HFFc6 (cell line): ENCODE results near the gene LRRC3. TPM values are rescaled to one million over a fixed set of nuclear protein-coding genes. Genes with fewer than 3 reads are reported as not detected.

ENCODE experiments used
- DNase-seq: peaks from one replicate; pipeline ENCODE4 v3.0.0-alpha.2; 2018
- H3K27ac Mint-ChIP-seq: 2 replicates; pipeline ENCODE4 v1.8.0; 2020; ENCODE audit warnings: mild to moderate bottlenecking, mixed read lengths
- H3K27me3 Mint-ChIP-seq: 2 replicates; pipeline ENCODE4 v1.8.0; 2021; ENCODE audit warnings: mild to moderate bottlenecking, moderate library complexity, mixed read lengths; ENCODE audit not compliant: insufficient read depth
- H3K36me3 Mint-ChIP-seq: 2 replicates; pipeline ENCODE4 v1.8.0; 2021; ENCODE audit warnings: low read depth, mixed read lengths
- H3K4me1 Mint-ChIP-seq: 2 replicates; pipeline ENCODE4 v1.8.0; 2020; ENCODE audit warnings: low read depth, mixed read lengths
- H3K4me3 Mint-ChIP-seq: 2 replicates; pipeline ENCODE4 v1.8.0; 2020; ENCODE audit warnings: mild to moderate bottlenecking, moderate library complexity, mixed read lengths
- H3K9me3 Mint-ChIP-seq: 2 replicates; pipeline ENCODE4 v1.8.0; 2020; ENCODE audit warnings: mild to moderate bottlenecking, mixed read lengths
- total RNA-seq, 6 experiments: library from RNA; stranded (reverse); fragmentation: NEBNext Ultra II Directional; extraction: Animal tissue kit (Norgen Biotek cat#: 25700); gene quantifications; 2 replicates in 1 of 6; 3 replicates in 5 of 6; pipeline ENCODE4 v1.2.3, GENCODE V29; 2021
- TF ChIP-seq, protein P1 (sequence below): fragments of 200-600 bp; sonication (generic); IDR thresholded peaks from 2 replicates; pipeline ENCODE4 v1.5.0; 2021; ENCODE audit warnings: antibody characterized with exemption, mild to moderate bottlenecking

LRRC3 gene
- total RNA-seq, 6 experiments from 2014 or later, result not detected

DNA sequence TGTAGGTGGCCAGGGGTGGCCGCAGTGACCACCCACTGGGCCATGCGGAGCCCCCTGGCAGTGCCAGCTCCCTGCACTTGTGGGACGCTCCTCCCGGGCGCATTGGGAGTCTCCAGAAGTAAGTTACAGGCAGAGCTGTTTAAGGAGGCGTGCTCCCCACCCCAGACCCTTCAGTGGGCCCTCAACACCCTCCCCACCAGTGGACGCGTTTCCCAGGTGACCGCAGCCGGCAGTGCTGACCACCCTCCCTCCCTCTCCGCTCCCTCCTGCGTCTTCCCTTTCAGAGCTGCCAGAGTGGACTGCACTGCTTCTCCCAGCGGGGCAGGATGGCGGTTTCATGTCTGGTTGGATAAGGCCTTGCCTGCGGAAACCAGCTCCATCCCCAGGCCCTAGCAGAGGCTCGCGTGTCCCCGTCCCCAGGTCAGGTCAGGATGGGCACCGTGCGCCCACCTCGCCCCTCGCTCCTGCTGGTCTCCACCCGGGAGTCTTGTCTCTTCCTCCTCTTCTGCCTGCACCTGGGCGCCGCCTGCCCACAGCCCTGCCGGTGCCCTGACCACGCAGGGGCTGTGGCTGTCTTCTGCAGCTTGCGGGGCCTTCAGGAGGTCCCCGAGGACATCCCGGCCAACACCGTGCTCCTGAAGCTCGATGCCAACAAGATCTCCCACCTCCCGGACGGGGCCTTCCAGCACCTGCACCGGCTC is 1.1 kb downstream of the LRRC3 start:
- TF ChIP-seq, protein P1, sequence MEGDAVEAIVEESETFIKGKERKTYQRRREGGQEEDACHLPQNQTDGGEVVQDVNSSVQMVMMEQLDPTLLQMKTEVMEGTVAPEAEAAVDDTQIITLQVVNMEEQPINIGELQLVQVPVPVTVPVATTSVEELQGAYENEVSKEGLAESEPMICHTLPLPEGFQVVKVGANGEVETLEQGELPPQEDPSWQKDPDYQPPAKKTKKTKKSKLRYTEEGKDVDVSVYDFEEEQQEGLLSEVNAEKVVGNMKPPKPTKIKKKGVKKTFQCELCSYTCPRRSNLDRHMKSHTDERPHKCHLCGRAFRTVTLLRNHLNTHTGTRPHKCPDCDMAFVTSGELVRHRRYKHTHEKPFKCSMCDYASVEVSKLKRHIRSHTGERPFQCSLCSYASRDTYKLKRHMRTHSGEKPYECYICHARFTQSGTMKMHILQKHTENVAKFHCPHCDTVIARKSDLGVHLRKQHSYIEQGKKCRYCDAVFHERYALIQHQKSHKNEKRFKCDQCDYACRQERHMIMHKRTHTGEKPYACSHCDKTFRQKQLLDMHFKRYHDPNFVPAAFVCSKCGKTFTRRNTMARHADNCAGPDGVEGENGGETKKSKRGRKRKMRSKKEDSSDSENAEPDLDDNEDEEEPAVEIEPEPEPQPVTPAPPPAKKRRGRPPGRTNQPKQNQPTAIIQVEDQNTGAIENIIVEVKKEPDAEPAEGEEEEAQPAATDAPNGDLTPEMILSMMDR, result no peak
- H3K4me3 Mint-ChIP-seq, result no peak overlapping the region
- peaks cover 29% of the 10 kb centered on the region for H3K9me3 Mint-ChIP-seq
- H3K4me1 Mint-ChIP-seq, result no peaks in the 10 kb centered on the region
- no peak for DNase-seq
- H3K36me3 Mint-ChIP-seq, result peaks cover 5% of the 10 kb centered on the region; the same call in 1 of the 2 replicates
- no peak overlapping the region for H3K27ac Mint-ChIP-seq
- H3K27me3 Mint-ChIP-seq, result peaks cover 4% of the 10 kb centered on the region

DNA sequence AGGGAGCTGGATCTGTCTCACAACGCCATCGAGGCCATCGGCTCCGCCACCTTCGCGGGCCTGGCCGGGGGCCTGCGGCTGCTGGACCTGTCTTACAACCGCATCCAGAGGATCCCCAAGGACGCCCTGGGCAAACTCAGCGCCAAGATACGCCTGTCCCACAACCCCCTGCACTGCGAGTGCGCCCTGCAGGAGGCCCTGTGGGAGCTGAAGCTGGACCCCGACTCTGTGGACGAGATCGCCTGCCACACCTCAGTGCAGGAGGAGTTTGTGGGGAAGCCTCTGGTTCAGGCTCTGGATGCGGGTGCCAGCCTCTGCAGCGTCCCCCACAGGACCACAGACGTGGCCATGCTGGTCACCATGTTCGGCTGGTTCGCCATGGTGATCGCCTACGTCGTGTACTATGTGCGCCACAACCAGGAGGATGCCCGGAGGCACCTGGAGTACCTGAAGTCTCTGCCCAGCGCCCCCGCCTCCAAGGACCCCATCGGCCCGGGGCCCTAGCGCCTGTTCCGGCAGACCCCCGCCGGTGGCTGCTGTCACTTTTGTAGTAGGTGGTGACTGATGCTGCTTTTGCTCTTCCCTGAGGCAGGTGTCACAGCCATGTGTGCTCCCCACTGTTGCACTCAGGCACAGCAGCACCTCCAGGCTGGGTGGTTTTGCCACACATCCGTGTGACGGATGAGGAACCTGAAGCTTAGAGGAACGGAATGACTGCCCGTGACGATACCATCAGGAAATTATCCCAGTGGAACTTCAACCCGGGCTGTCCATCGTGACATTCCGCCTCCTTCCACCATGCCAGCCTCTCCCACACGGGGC is 1.8 kb downstream of the LRRC3 start:
- H3K27ac Mint-ChIP-seq, result no peak overlapping the region
- TF ChIP-seq, protein P1, result no peak
- no peak for DNase-seq
- peaks cover 5% of the 10 kb centered on the region; the same call in 1 of the 2 replicates for H3K36me3 Mint-ChIP-seq
- peaks cover 4% of the 10 kb centered on the region for H3K27me3 Mint-ChIP-seq
- no peak overlapping the region for H3K4me3 Mint-ChIP-seq
- no peaks in the 10 kb centered on the region for H3K4me1 Mint-ChIP-seq
- peaks cover 22% of the 10 kb centered on the region for H3K9me3 Mint-ChIP-seq

DNA sequence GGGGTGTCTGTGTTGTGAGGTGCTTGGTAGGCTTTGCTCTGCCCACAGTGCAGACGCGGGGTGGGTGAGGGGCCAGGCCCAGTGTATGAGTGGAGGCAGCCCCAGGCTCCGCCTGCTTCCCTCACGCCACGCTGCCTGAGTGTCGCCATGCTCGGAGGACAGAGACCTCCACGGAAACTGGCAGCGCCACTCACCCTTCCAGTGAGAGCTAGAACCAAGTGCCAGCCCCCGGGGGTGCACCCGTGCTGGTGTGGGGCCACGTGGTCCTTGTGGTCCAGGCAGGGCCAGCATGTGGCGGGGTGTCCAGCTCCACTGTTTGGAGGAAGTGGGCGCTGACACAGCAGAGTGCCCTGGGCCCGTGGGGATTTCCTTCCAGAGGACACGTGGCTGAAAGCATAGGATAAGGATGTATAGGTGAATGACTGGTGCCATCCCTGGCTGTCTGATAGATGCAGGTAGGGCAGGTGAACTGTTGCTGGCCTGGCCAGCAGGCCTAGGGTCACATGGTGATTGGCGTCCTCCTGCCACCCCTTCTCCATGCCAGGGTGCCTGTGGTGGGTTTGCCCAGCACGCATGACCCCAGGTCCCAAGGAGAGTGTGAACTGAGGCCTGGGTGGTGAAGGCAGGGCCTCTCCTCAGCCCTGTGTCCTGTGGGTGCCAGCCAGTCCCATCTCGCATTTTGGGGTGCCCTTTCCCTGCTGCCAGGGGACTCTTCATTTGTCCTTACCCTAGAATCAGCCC is 3.8 kb downstream of the LRRC3 start:
- no peak for DNase-seq
- H3K4me1 Mint-ChIP-seq, result no peaks in the 10 kb centered on the region
- TF ChIP-seq, protein P1, result no peak
- peaks cover 21% of the 10 kb centered on the region for H3K9me3 Mint-ChIP-seq
- H3K27ac Mint-ChIP-seq, result no peak overlapping the region
- H3K36me3 Mint-ChIP-seq, result peaks cover 5% of the 10 kb centered on the region; the same call in 1 of the 2 replicates
- H3K27me3 Mint-ChIP-seq, result peaks cover 4% of the 10 kb centered on the region
- no peak overlapping the region for H3K4me3 Mint-ChIP-seq

DNA sequence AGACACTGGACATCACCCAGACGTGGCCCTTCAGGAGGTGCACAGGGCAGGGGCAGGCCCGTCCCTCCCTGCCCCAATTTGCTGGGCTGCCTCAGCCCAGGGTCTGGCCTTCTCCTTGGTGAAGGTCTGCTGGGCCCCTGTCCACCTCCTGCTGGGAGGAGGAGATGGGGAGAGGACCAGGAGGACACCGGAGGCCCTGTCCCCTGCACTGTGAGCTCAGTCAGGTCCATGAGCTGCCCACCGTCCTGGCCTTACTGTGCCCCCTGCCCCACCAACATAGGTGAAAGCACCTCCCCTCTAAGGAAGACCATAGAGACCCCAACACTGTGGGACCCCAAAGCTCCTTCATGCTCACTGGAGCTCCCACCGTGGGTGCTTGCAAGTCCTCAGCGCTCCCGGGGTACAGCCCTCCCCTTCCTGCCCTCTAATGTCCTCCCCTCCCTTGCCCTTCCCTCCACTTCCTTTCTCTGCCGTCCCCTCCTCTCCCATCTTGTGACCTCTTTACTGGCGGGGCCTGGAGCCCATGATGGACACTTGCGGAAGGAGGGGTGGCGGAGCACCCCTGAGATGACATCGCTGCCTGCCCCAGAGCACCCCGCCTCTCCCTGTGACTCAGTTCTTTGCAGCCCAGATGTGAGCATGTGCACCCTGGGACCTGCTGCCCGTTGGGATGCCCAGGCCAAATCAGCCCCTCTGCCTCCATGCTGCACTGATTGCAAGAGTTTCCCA is 4.6 kb downstream of the LRRC3 start:
- peaks cover 4% of the 10 kb centered on the region for H3K27me3 Mint-ChIP-seq
- TF ChIP-seq, protein P1, result no peak
- H3K36me3 Mint-ChIP-seq, result no peaks in the 10 kb centered on the region
- H3K4me1 Mint-ChIP-seq, result no peaks in the 10 kb centered on the region
- H3K4me3 Mint-ChIP-seq, result no peak overlapping the region
- no peak for DNase-seq
- peaks cover 14% of the 10 kb centered on the region; the same call in 1 of the 2 replicates for H3K9me3 Mint-ChIP-seq
- H3K27ac Mint-ChIP-seq, result no peak overlapping the region

DNA sequence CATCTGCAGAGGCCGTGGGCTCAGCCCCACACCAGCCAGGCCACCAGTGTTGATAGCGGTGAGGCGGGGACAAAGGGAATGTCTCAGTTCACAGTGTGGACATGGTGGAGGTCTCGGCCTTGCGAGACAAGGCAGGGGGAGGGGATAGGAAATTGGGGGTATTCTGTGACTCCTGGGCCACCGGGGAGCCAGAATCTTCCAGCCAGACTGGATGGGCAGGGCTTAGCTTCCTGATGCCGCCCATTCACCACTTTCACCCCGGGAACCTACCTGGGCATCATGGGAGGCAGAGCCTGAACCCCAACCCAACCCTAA is 5.1 kb downstream of the LRRC3 start:
- Mint-ChIP-seq H3K27me3 (peaks cover 4% of the 10 kb centered on the region), H3K4me1 (no peaks in the 10 kb centered on the region)
- TF ChIP-seq, protein P1, result no peak

More for the DNA sequence above, 5.1 kb downstream of the LRRC3 start:
- Mint-ChIP-seq H3K27ac (no peak overlapping the region), H3K9me3 (peaks cover 18% of the 10 kb centered on the region), H3K4me3 (no peak overlapping the region), H3K36me3 (no peaks in the 10 kb centered on the region)
- DNase-seq, result no peak
